Mesendoderm (in vitro differentiated cells): ENCODE measurements around the gene CCDC177.

Experiments used
- DNase-seq: peaks from one replicate; pipeline ENCODE4 v3.0.0; 2013
- H2AK5ac ChIP-seq: 2 replicates; pipeline ENCODE4 v1.6.1; 2013; ENCODE audit warnings: low read length, inconsistent platforms
- H2BK120ac ChIP-seq: 2 replicates; pipeline ENCODE4 v1.6.1; 2013; ENCODE audit warnings: low read depth, mild to moderate bottlenecking, low read length, moderate library complexity, mixed read lengths
- H2BK15ac ChIP-seq: replicated peaks from 2 replicates; pipeline ENCODE4 v1.6.1; 2013; ENCODE audit warnings: low read depth, mild to moderate bottlenecking, moderate library complexity
- H2BK5ac ChIP-seq: 2 replicates; pipeline ENCODE4 v1.6.1; 2013; ENCODE audit warnings: low read length, inconsistent platforms
- H3K18ac ChIP-seq: 2 replicates; pipeline ENCODE4 v1.6.1; 2013; ENCODE audit warnings: mild to moderate bottlenecking, low read length, mixed read lengths
- H3K23ac ChIP-seq: one replicate; pipeline ENCODE4 v1.6.1; 2013; ENCODE audit warnings: low read length
- H3K27ac ChIP-seq: 2 replicates; pipeline ENCODE4 v1.5.1; 2013; ENCODE audit warnings: low read depth, mild to moderate bottlenecking, inconsistent platforms, low read length, moderate library complexity
- H3K27me3 ChIP-seq: 2 replicates; pipeline ENCODE4 v1.6.1; 2013; ENCODE audit warnings: low read length, control low read depth, mild to moderate bottlenecking, inconsistent platforms; ENCODE audit not compliant: insufficient read depth, poor library complexity
- H3K36me3 ChIP-seq: 2 replicates; pipeline ENCODE4 v1.6.1; 2013; ENCODE audit warnings: low read length, inconsistent platforms; ENCODE audit not compliant: control insufficient read depth, insufficient read depth
- H3K4ac ChIP-seq: one replicate; pipeline ENCODE4 v1.6.1; 2013; ENCODE audit warnings: low read depth, mild to moderate bottlenecking, low read length, moderate library complexity
- H3K4me1 ChIP-seq: 2 replicates; pipeline ENCODE4 v1.6.1; 2013; ENCODE audit warnings: low read depth, low read length, inconsistent platforms; ENCODE audit not compliant: control insufficient read depth
- H3K4me2 ChIP-seq: 2 replicates; pipeline ENCODE4 v1.6.1; 2013; ENCODE audit warnings: low read length
- H3K4me3 ChIP-seq: 2 replicates; pipeline ENCODE4 v1.5.1; 2013; ENCODE audit warnings: mild to moderate bottlenecking, low read length
- H3K56ac ChIP-seq: one replicate; pipeline ENCODE4 v1.6.1; 2013; ENCODE audit warnings: low read length
- H3K79me1 ChIP-seq: 2 replicates; pipeline ENCODE4 v1.6.1; 2013; ENCODE audit warnings: low read length, inconsistent platforms
- H3K79me2 ChIP-seq: 2 replicates; pipeline ENCODE4 v1.6.1; 2013; ENCODE audit warnings: mild to moderate bottlenecking, low read length; ENCODE audit not compliant: control insufficient read depth, insufficient read depth
- H3K9ac ChIP-seq: 2 replicates; pipeline ENCODE4 v1.6.1; 2013; ENCODE audit warnings: low read length, inconsistent platforms
- H4K5ac ChIP-seq: one replicate; pipeline ENCODE4 v1.6.1; 2013; ENCODE audit warnings: low read length
- H4K8ac ChIP-seq: one replicate; pipeline ENCODE4 v1.6.1; 2013; ENCODE audit warnings: low read depth, mild to moderate bottlenecking, control low read depth, low read length, moderate library complexity
- WGBS: extraction: QIAGEN DNeasy Blood & Tissue Kit; methylation state at CpG from one replicate; pipeline ENCODE4 v1.1.7; 2013; ENCODE audit warnings: low lambda C conversion rate, missing lambda C conversion rate; ENCODE audit not compliant: insufficient coverage; ENCODE audit errors: extremely low coverage; 5-methylcytosine and 5-hydroxymethylcytosine counted together

The CCDC177 gene

GRCh38 chr14:69616408-69616773 lies 41.7 kb upstream of the CCDC177 start:
- Histone ChIP-seq H3K79me1 (no peaks in the 10 kb centered on the region), H2BK120ac (no peak overlapping the region), H3K4me2 (no peak overlapping the region), H3K4me1 (no peaks in the 10 kb centered on the region), H3K36me3 (no peaks in the 10 kb centered on the region), H2AK5ac (no peak overlapping the region), H3K4ac (no peak overlapping the region), H3K23ac (no peak overlapping the region), H4K5ac (no peak overlapping the region), H3K4me3 (no peak overlapping the region), H3K27me3 (no peaks in the 10 kb centered on the region), H3K9ac (no peak overlapping the region), H2BK5ac (no peak overlapping the region), H3K18ac (no peak overlapping the region), H2BK15ac (no peak overlapping the region), H3K56ac (no peak overlapping the region), H3K79me2 (no peaks in the 10 kb centered on the region), H3K27ac (no peak overlapping the region), H4K8ac (no peak overlapping the region)
- no peak for DNase-seq
- no CpG with 5 or more reads among the region's 1 CpG for WGBS

- H3K56ac ChIP-seq: no peak overlapping the region
- no peaks in the 10 kb centered on the region for H3K4me1 ChIP-seq
- no peak overlapping the region for H3K18ac ChIP-seq
- no peaks in the 10 kb centered on the region for H3K79me1 ChIP-seq
- H2BK15ac ChIP-seq: no peak overlapping the region
- H2BK120ac ChIP-seq: no peak overlapping the region
- H3K27me3 ChIP-seq: no peaks in the 10 kb centered on the region
- no peak for DNase-seq
- no peak overlapping the region for H3K4me2 ChIP-seq
- no peak overlapping the region for H3K23ac ChIP-seq
- H3K79me2 ChIP-seq: no peaks in the 10 kb centered on the region
- no peaks in the 10 kb centered on the region for H3K36me3 ChIP-seq
- no peak overlapping the region for H3K27ac ChIP-seq
- no CpG with 5 or more reads among the region's 9 CpGs for WGBS
- no peak overlapping the region for H4K8ac ChIP-seq
- no peak overlapping the region for H3K4ac ChIP-seq
- H4K5ac ChIP-seq: no peak overlapping the region
- no peak overlapping the region for H3K4me3 ChIP-seq
- no peak overlapping the region for H2BK5ac ChIP-seq
- no peak overlapping the region for H3K9ac ChIP-seq
- H2AK5ac ChIP-seq: no peak overlapping the region
Observed at GRCh38 chr14:69615496-69616407, 41.1 kb upstream of the CCDC177 start.

GRCh38 chr14:69615121-69615495 lies 40.4 kb upstream of the CCDC177 start:
- Histone ChIP-seq H3K9ac (no peak overlapping the region), H4K8ac (no peak overlapping the region), H2BK5ac (no peak overlapping the region), H3K56ac (no peak overlapping the region), H3K79me1 (no peaks in the 10 kb centered on the region), H3K4me3 (no peak overlapping the region), H3K27ac (no peak overlapping the region), H2AK5ac (no peak overlapping the region), H2BK120ac (no peak overlapping the region), H3K4me1 (peaks cover 2% of the 10 kb centered on the region), H3K18ac (no peak overlapping the region), H3K4me2 (no peak overlapping the region), H3K4ac (no peak overlapping the region), H3K23ac (no peak overlapping the region), H4K5ac (no peak overlapping the region), H3K36me3 (no peaks in the 10 kb centered on the region), H2BK15ac (no peak overlapping the region), H3K79me2 (no peaks in the 10 kb centered on the region), H3K27me3 (no peaks in the 10 kb centered on the region)
- WGBS: no CpG with 5 or more reads among the region's 5 CpGs
- DNase-seq: no peak

- Histone ChIP-seq H4K8ac (no peak overlapping the region), H3K36me3 (no peaks in the 10 kb centered on the region), H3K4me2 (no peak overlapping the region), H3K18ac (no peak overlapping the region), H2AK5ac (no peak overlapping the region), H3K23ac (no peak overlapping the region), H2BK5ac (no peak overlapping the region), H3K9ac (no peak overlapping the region), H4K5ac (no peak overlapping the region), H3K4ac (no peak overlapping the region), H3K79me2 (no peaks in the 10 kb centered on the region), H2BK120ac (no peak overlapping the region), H3K4me3 (no peak overlapping the region), H2BK15ac (no peak overlapping the region), H3K4me1 (peaks cover 2% of the 10 kb centered on the region), H3K27me3 (no peaks in the 10 kb centered on the region), H3K79me1 (no peaks in the 10 kb centered on the region), H3K27ac (no peak overlapping the region), H3K56ac (no peak overlapping the region)
- DNase-seq: no peak
- no CpG with 5 or more reads among the region's 2 CpGs for WGBS
Observed at GRCh38 chr14:69614592-69614991, 39.9 kb upstream of the CCDC177 start.

GRCh38 chr14:69613312-69614073 lies 38.8 kb upstream of the CCDC177 start:
- Histone ChIP-seq H3K4me1 (peaks cover 2% of the 10 kb centered on the region), H3K27ac (no peak overlapping the region), H2BK15ac (no peak overlapping the region), H3K18ac (no peak overlapping the region), H2BK120ac (no peak overlapping the region), H4K5ac (no peak overlapping the region), H3K9ac (no peak overlapping the region), H3K79me2 (no peaks in the 10 kb centered on the region), H2AK5ac (no peak overlapping the region), H4K8ac (no peak overlapping the region), H3K4me2 (no peak overlapping the region), H3K36me3 (no peaks in the 10 kb centered on the region), H3K4me3 (no peak overlapping the region), H2BK5ac (no peak overlapping the region), H3K79me1 (no peaks in the 10 kb centered on the region), H3K4ac (no peak overlapping the region), H3K56ac (no peak overlapping the region), H3K23ac (no peak overlapping the region), H3K27me3 (no peaks in the 10 kb centered on the region)
- DNase-seq: no peak
- no CpG with 5 or more reads among the region's 4 CpGs for WGBS
